Measurements from ENCODE around the gene RCSD1. TPM values are rescaled to one million over a fixed set of nuclear protein-coding genes. Genes with fewer than 3 reads are reported as not detected.
"Not testable (repeated sequence)": the region's sequence is repeated elsewhere in the genome, so short reads cannot be mapped to it uniquely, and the experiment has no call there.

Gene RCSD1
- total RNA-seq, 1 donor from 2014 or later, result 3.7 TPM

DNA sequence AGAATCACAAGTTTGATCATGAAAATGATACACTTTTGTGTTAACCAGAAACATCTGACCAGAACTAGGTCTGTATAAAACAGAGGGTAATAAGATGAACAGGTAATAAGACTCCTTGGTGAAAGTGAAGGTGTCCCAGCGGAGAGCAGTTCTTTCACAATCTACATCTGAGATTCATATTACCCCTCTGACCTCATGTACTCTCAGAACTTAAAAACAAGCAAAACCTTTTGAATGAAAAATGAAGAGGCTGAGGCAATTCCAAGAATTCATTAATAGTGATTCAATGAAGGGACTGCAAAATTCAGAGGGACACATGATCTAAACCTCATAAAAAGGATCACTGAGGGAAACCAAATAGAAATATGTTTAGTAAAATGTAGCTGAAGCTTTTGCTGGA is 80.8 kb downstream of the RCSD1 start:
- DNase-seq (ENCODE audit: low spot score), result no peak

DNA sequence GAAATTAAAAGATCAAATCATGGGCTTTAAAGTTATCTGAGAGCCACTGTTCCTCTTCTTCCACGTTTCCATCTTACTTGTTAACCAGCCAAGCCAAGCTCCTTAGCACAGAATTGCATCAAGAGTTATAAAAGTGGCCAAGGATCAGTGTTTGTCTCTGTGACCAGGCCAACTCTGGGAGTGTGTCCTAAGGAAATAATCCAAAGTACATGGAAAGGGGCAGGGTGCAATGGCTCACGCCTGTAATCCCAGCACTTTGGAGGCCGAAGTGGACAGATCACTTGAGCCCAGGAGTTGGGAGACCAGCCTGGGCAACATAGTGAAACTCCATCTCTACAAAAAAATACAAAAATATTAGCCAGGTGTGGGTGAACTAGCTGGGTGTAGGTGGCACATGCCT is 81.8 kb downstream of the RCSD1 start:
- ATAC-seq (peak; percentile 2), DNase-seq (ENCODE audit: low spot score) (peak; percentile 64)

More for the DNA sequence above, 80.8 kb downstream of the RCSD1 start:
- ATAC-seq, result no peak

DNA sequence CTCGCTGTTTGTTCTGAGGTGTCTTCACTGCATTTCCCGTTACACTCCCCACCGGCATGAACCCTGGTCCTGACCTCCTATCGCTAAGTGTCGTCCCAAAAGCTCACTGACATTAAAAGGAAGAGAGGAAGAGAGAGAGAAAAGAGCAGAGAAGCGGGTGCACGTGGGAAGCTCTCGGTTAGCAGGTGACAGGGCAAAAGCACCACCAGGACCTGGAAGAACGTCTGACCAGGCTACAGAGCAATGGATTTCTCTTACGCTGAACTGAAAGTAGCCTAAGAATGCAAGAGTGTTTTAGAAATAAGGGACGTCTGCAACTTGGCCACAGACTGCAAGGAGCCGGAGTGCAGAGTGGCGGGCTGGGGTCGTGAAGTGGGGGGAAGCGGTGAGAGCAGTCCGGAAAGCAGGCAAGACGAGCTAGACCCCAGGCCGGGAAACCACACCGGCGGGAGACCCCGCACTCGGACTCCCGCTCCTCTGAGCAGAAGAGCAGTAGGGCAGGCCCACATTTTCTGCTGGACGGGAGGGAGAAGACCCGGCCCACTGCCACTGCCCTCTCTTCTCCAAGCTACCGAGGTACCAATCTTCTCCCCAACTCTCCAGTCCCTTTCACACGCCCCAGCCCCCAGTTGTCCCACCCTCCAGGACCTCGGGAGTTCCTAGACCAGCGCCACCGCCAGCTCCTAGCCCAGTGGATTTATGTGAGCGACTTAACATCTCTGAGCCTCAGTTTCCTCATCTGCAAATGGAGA is 83.5 kb downstream of the RCSD1 start:
- ATAC-seq, result peak; percentile 0
- DNase-seq (ENCODE audit: low spot score), result no peak

DNA sequence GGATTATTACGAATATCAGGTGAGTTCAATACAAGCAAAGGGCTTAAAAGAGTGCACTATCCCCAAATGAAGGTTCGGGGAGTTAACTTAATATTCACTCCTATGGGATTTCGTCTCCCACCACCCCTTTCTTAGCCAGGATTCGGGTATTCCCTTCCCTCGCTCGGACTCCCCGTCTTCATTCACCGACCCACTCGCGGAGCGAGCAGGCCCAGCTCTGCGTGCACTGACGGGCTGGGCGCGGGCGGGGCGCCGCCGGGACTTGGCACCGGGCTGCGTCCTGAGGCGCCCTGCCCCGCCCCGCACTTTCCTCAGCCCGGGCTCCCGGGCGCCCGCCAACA is 84.0 kb downstream of the RCSD1 start:
- ATAC-seq (peak; percentile 82), DNase-seq (ENCODE audit: low spot score) (no peak)

DNA sequence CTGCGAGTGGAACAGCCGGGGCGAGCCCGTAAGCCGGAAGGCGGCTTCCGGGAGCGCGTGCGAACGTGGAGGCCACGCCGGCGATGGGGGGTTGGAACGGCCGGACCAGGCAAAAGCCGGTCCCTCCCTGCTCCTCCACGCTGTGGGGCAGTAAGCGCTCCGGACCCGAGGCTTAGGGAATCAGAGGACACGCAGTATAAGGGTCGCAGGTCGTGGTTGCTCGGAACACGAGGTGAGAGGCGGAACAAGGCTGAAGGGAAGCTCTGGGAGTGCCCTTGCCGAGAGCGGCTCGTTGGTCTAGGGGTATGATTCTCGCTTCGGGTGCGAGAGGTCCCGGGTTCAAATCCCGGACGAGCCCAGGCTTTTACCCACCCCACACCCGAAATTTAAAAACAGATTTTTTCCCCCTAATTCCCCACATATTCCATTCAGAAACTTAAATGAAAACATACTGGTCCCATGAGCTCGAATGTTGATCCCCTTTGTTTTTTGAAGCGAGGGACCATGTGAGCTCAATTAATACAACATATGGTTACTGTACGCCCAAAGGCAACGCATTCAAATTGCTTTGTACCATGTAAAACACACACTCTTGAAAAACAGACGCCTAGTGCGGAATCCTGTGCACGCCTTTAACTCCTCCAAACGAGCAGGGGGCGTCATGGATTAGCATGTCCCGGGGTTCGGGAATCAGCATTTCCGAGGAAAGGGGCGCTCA is 84.6 kb downstream of the RCSD1 start:
- peak; percentile 93 for DNase-seq (ENCODE audit: low spot score)
- ATAC-seq, result peak; percentile 64

DNA sequence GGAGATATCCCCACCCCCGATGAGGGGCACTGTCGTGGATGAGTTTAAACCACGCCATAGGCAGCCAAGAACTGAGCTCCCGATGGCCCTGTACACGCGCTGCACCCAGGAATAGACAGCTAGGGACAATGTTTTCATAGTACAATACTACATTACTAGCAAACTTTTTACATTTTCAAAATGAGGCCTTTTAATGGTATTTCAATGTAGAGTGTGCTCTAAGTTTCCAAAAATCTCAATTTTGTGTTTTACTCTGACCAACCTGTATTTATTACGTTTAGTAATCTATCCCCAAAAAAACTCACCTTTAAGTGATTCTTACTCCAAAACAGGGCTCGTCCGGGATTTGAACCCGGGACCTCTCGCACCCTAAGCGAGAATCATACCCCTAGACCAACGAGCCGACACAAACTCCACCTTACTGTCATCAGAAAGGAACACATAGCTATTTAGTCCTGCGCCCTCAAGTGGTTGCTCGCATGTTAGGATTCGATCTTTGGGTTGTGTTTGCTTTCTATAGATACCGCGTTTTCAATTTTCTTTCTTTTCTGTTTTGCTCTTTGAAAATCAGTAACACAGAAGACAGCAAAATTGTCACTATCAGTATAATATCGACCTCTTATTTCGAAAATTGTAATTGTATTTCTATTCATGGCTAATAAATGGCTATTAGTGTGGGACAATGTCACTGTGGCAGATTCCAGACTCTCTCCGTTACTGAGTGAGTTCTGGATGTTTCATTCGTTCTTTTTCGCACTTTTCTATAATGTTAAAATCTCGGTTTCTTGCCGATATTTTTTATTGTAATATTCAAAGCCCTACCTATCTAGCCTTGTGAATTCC is 85.3 kb downstream of the RCSD1 start:
- DNase-seq (ENCODE audit: low spot score), result peak; percentile 89
- peak; percentile 59 for ATAC-seq

DNA sequence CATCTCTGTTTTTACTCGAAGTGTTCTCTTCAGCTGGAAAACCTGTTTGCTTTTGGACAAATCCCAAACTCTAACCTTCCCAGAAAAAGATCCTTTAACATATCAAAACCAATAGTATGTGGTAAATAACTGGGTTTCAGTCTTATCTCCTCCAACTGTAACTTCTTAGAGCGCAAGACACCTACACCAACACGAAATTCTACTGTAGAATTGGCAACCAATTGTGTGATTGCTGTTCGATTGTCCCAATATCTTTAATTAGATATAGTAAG is 85.9 kb downstream of the RCSD1 start:
- DNase-seq (ENCODE audit: low spot score) (no peak), ATAC-seq (no peak)

DNA sequence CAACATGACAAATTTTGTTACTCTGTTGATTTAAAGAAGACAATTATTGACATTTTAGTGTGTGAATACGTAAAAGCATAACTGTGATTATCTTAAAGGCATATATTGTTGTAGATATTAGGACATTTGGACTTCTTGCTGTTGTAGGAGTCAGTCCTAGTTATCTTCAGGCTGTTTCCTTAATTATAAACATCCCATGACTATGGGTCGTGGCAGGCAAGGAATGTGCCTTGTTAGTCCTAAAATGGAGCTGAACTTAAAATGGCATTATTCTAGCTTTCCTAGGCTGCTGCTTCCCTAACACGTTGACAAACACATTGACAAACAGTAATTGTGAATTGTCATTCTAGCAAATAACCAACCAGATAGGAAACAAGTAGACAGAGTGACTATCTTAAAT is 87.3 kb downstream of the RCSD1 start:
- no peak for DNase-seq (ENCODE audit: low spot score)
- ATAC-seq, result no peak

DNA sequence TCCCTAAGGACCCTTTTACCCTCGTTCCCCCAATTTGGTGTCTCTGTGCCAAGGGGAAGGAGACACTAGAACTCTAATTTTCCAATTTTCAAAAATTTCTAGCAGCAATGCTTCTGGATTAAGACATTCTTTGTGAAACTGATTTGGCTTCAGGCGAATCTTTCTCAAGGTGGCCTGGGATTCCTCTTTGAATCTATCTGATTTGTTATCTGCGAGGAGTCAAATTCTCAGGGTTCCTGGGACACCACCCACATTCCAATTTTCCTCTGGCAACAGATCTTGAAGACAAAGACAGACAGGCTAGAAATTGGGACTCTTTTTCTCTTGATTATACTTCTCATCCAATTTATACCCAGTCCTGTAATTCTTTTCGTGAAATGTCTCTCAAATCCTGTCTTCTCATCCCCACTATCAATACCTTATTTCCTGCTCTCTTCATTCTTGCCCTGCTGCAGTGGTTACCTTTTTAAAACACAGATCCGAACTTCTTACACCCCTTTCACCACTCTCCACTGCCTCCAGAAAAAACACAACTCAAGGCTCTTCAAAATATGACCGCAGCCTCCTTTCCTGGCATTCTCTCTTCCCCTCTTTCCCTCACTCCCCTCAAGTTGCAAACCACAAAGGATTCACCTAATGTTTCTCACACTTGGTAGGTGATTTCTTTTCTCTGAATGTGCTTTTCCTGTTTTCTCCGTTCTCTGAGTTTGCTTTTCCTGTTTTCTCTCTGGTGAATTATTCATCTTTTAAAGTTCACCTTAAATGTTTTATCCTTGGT is 89.1 kb downstream of the RCSD1 start:
- no peak for DNase-seq (ENCODE audit: low spot score)
- no peak for ATAC-seq

DNA sequence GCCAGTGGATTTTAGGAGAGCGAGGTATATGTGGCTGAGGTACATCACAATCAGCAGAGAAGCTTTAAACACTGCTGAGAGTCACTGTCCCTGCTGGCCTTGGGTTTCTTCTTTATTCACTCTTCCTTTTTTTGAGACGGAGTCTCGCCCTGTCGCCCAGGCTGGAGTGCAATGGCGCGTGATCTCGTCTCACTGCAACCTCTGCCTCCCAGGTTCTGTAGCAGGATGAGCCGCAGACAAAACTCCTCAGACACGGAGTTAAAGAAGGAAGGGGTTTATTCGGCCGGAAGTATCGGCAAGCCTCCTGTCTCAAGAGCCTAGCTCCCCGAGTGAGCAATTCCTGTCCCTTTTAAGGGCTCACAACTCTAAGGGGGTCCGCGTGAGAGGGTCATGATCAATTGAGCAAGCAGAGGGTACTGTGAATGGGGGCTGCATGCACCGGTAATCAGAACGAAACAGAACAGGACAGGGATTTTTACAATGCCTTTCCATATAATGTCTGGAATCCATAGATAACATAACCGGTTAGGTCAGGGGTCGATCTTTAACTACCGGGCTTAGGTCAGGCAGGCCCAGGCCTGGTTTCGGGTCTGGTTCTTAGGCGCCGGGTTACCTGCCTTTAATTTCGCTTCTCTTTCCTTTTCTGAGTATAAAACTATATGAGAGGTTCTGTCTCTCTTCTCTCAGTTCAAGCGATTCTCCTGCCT is 89.8 kb downstream of the RCSD1 start:
- ATAC-seq; DNase-seq (ENCODE audit: low spot score): not testable (repeated sequence)

DNA sequence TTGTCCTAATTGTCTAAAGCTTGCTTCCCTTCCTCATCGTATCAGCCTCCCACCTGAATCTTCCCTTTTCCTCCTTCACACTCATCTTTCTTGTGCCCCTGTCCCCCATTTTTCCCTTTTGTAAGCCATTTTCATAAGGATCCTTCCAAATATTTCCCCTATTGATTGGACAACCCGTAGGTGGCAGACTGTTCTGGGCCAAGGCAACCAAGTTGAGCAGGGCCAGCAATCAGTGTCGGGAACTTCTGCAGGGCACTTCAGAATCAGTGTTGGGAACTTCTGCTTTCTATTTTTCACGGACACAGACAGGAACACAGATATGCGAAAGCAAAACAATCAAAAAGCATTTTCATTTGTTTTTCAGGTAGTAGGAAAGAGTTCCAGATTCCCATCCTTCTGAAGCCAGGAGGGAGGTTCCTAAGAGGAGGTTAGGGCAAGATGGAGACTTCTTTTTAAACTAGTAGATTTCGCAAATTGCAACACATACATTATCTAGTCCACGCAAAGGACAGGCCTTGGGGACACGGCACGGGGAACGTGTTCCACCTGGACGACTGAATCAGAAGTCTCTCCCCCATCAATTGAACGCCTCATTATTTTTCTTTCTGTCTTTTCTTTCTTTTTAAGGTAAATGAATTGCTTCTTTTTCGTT is 91.1 kb downstream of the RCSD1 start:
- no peak for DNase-seq (ENCODE audit: low spot score)
- ATAC-seq, result peak; percentile 52

DNA sequence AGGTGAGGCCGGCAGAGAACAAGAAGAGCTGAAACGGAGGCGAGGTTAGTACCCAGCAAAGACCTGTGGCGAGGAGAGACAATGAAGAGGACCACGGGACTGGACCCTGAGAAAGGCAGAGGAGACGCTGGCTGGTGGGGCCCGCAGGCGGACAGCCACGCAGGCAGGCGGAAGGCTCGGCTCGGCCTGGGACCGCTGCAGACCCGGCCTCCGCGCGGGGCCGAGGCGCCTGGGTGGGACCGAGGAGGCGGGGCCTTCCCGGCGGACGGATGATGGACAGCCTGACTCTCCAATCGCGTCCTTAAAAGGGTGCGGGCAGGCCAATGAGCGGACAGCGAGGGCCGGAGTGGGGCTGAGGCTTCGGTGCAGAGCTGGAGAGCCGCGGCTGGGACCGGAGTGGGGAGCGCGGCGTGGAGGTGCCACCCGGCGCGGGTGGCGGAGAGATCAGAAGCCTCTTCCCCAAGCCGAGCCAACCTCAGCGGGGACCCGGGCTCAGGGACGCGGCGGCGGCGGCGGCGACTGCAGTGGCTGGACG is 91.7 kb downstream of the RCSD1 start, which contains the start of gene MPZL1:
TSS of gene MPZL1 (plus strand) at position 366 of the 535 bp plus-strand sequence. CDS start 170 bp downstream, outside the sequence.
- peak; percentile 95 for ATAC-seq

DNA sequence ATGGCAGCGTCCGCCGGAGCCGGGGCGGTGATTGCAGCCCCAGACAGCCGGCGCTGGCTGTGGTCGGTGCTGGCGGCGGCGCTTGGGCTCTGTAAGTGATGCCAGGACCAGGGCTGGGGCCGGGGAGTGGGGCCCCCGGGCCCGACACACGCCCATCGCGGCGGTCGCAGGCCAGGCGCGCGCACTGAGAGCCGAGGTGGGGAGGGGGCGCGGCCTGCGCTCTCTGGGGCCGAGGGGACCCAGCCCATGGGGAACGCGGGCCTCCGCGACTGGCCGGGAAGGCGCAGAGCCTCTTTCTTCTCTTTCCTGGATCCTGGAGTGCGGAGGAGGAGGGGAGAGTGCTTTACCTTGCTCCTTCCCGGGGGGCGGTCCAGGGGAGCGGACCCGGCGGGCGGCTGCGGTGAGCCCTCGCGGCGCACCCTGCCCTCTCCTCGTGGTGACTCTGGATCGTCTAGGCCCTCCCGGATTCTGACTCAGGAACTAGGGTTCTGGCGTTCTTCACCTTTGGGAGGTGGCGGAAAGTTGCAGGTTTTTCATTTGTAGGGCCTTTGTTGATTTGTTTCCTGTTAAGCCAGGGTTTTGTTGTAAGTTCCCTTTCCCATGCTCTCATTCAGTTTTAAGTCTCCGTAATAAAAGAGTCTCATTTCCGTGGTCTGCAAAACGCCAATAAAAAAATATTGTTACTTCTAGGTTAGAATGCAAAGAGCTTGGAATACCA is 92.3 kb downstream of the RCSD1 start:
- peak; percentile 64 for ATAC-seq

More for the DNA sequence above, 91.7 kb downstream of the RCSD1 start, which contains the start of gene MPZL1:
- DNase-seq (ENCODE audit: low spot score), result peak; percentile 99

DNA sequence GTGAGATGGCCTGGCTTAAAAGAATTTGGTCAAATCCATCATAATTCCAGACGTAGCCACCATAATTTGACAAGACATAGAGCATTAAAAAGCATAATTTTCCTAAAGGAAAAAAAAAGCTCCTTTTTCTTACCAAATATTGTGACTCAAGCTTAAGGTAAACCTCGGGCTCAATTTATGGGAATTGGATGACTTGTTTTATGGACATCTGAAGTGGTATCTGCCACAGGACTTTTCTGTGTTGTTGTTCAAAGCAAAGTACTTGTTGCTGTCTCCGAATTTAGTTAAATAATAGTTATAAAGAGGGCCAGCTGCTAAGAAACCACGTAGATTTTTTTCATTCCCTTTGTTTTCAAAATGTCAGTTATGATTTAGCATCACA is 92.8 kb downstream of the RCSD1 start:
- ATAC-seq, result no peak
- DNase-seq (ENCODE audit: low spot score), result no peak

More for the DNA sequence above, 92.3 kb downstream of the RCSD1 start:
- DNase-seq (ENCODE audit: low spot score), result peak; percentile 56

DNA sequence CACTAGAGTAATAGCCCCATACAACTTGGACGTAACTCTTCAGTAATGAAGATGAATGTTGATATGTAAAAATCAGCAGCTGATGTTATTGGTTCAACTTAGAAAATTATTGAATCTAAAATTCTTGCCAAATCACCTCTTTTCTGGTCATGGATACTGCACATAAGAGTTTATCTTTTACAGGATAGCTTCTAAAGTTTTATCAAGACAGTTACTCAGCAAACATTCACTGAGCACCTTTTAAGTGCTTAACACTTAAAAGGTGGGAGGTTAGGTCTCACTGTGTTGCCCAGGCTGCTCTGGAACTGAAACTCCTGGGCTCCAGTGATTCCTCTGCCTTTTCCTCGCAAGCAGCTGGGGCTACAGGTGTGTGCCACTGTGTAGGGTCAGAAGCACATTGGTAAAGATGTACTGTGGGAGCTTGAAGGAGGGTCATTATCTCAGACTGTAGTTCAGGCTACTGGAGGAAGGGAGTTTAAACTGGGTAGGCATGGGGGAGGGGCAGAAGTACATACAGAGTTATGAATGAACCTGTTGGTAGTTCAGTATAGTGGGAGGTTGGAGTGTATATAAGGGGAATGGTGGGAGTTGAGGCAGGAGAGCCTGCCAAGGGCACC is 93.8 kb downstream of the RCSD1 start:
- DNase-seq (ENCODE audit: low spot score) (no peak), ATAC-seq (no peak)

DNA sequence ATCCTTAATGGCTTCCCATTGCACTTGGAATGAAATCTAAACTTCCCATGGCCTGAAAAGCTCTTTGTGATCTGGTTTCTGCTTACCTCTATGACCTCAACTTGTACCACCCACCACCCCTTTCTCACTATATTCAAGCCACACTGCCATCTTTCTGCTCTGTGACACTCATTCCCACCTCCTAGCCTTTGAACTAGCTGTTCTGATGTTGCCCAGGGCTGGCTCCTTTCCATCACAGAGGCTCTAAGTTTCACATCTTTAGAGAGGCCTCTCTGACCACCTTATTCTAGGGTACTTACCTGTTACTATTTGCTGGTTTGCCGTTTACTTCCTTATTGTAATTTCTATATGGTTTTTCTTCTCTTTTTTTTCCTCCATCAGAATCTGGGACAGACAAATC is 96.0 kb downstream of the RCSD1 start:
- no peak for DNase-seq (ENCODE audit: low spot score)
- no peak for ATAC-seq

DNA sequence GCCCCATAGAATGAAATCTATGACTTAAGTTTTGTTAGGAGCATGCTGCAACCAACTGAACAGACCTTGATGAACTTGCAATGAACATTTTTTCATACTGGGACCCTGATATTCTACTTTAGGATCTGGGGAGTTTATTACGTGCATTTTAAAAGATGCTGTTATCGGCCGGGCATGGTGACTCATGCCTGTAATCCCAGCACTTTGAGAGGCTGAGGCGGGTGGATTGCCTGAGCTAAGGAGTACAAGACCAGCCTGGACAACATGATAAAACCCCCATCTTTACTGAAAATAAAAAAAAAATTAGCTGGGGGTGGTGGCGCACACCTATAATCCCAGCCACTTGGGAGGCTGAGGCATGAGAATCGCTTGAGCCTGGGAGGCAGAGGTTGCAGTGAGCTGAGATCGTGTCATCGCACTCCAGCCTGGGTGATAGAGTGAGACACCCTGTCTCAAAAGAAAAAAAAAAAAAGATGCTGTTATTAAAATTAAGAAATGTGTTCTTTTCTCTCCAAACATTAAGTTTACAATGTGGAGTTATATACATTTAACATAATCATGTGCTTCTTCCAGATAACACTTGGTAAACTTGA is 98.9 kb downstream of the RCSD1 start:
- ATAC-seq, result no peak
- DNase-seq (ENCODE audit: low spot score), result no peak

DNA sequence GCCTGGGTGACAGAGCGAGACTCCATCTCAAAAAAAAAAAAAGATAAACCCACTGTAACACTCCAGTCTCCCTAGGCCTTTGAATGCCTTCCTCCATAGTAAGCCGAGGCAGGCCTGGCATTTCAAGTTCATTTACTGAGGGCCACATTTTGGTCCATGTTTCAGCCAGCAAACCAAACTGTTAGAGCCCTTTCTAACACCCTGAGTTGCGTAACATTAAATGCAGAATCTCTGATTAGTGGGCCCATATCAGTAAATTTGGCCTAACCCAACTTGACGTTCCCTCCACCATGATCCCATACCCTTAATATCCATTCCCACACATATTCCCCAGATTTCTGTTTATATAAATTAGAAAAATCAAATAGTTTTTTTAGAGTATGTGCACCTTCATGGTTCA is 104.2 kb downstream of the RCSD1 start:
- DNase-seq (ENCODE audit: low spot score), result no peak

More for the DNA sequence above, 104.2 kb downstream of the RCSD1 start:
- no peak for ATAC-seq

All from left lobe of liver (tissue), 2 donors.